ENCODE results near the gene GABRG3. TPM values are rescaled to one million over a fixed set of nuclear protein-coding genes. Genes with fewer than 3 reads are reported as not detected.
"Not testable (repeated sequence)": the region's sequence is repeated elsewhere in the genome, so short reads cannot be mapped to it uniquely, and the experiment has no call there.

GABRG3 gene
- total RNA-seq, 1 donor from 2014 or later = not detected

- no peak overlapping the region for H3K4me3 ChIP-seq (ENCODE audit: low read depth, low read length)
- DNase-seq (ENCODE audit: low read depth) (no peak), FAIRE-seq (no peak)
- no peaks in the 10 kb centered on the region for H3K36me3 ChIP-seq (ENCODE audit: control insufficient read depth, insufficient read depth, low read length)
- no peaks in the 10 kb centered on the region for H3K27me3 ChIP-seq (ENCODE audit: control insufficient read depth, insufficient read depth, low read length)
- no peak for TF ChIP-seq CTCF (IDR thresholded peaks at IDR 0.05; ENCODE audit: insufficient read depth, low read length, severe bottlenecking)
Measured at GRCh38 chr15:27365456-27365855, 394.5 kb downstream of the GABRG3 start.

GRCh38 chr15:27377391-27377790 is 406.4 kb downstream of the GABRG3 start:
- FAIRE-seq; H3K4me3 ChIP-seq (ENCODE audit: low read depth, low read length); H3K27me3 ChIP-seq (ENCODE audit: control insufficient read depth, insufficient read depth, low read length); DNase-seq (ENCODE audit: low read depth); H3K36me3 ChIP-seq (ENCODE audit: control insufficient read depth, insufficient read depth, low read length): not testable (repeated sequence)

GRCh38 chr15:27382361-27383025 is 411.5 kb downstream of the GABRG3 start:
- Histone ChIP-seq H3K4me3 (ENCODE audit: low read depth, low read length) (no peak overlapping the region), H3K36me3 (ENCODE audit: control insufficient read depth, insufficient read depth, low read length) (no peaks in the 10 kb centered on the region), H3K27me3 (ENCODE audit: control insufficient read depth, insufficient read depth, low read length) (no peaks in the 10 kb centered on the region)
- DNase-seq (ENCODE audit: low read depth) (no peak), FAIRE-seq (no peak)
- no peak for TF ChIP-seq CTCF (IDR thresholded peaks at IDR 0.05; ENCODE audit: insufficient read depth, low read length, severe bottlenecking)

- Histone ChIP-seq H3K36me3 (ENCODE audit: control insufficient read depth, insufficient read depth, low read length) (no peaks in the 10 kb centered on the region), H3K4me3 (ENCODE audit: low read depth, low read length) (no peak overlapping the region), H3K27me3 (ENCODE audit: control insufficient read depth, insufficient read depth, low read length) (no peaks in the 10 kb centered on the region)
- no peak for DNase-seq (ENCODE audit: low read depth)
- FAIRE-seq = no peak
- no peak for TF ChIP-seq CTCF (IDR thresholded peaks at IDR 0.05; ENCODE audit: insufficient read depth, low read length, severe bottlenecking)
Measured at GRCh38 chr15:27383726-27384125, 412.7 kb downstream of the GABRG3 start.

- no peaks in the 10 kb centered on the region for H3K27me3 ChIP-seq (ENCODE audit: control insufficient read depth, insufficient read depth, low read length)
- TF ChIP-seq CTCF (IDR thresholded peaks at IDR 0.05; ENCODE audit: insufficient read depth, low read length, severe bottlenecking) = no peak
- no peak for DNase-seq (ENCODE audit: low read depth)
- H3K4me3 ChIP-seq (ENCODE audit: low read depth, low read length) = no peak overlapping the region
- no peaks in the 10 kb centered on the region for H3K36me3 ChIP-seq (ENCODE audit: control insufficient read depth, insufficient read depth, low read length)
- FAIRE-seq = no peak
Measured at GRCh38 chr15:27392163-27392562, 421.2 kb downstream of the GABRG3 start.

GRCh38 chr15:27396521-27396920 is 425.5 kb downstream of the GABRG3 start:
- H3K27me3 ChIP-seq (ENCODE audit: control insufficient read depth, insufficient read depth, low read length) = no peaks in the 10 kb centered on the region
- FAIRE-seq = no peak
- H3K4me3 ChIP-seq (ENCODE audit: low read depth, low read length) = no peak overlapping the region
- no peaks in the 10 kb centered on the region for H3K36me3 ChIP-seq (ENCODE audit: control insufficient read depth, insufficient read depth, low read length)
- no peak for TF ChIP-seq CTCF (IDR thresholded peaks at IDR 0.05; ENCODE audit: insufficient read depth, low read length, severe bottlenecking)
- no peak for DNase-seq (ENCODE audit: low read depth)
